ENCODE data around the gene CASKIN1. TPM values are rescaled to one million over a fixed set of nuclear protein-coding genes. Genes with fewer than 3 reads are reported as not detected.

CASKIN1 gene
- total and polyA plus RNA-seq, 4 donors = under 0.01 to 0.17 (median 0.09) TPM; not detected in 1

DNA sequence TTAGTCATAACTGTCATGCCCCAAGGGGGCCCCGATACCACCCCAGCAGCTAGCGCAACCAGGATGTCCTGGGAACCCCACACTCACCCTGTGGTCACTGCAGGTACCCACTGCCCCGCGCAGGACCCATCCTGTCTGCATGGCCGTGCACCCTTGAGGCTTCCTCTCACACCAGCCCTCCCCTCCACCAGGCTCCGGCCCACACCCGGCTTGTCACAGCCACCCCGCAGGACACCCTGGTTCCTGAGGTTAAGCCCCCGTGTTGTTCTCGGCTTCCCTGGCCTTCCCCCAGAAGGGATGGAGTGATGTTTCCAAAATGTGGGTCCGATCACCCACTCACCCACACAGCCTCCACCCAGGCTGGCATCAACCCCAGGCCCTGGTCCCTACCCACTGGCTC is 47.4 kb upstream of the CASKIN1 start:
- H3K9me3 ChIP-seq (ENCODE audit: control insufficient read depth in 4 of 4, low read length in 3 of 4) = no peaks in the 10 kb centered on the region
- 96% methylated on average over 11 of the region's 11 CpGs for WGBS
- DNase-seq (ENCODE audit: low spot score) = no peak

DNA sequence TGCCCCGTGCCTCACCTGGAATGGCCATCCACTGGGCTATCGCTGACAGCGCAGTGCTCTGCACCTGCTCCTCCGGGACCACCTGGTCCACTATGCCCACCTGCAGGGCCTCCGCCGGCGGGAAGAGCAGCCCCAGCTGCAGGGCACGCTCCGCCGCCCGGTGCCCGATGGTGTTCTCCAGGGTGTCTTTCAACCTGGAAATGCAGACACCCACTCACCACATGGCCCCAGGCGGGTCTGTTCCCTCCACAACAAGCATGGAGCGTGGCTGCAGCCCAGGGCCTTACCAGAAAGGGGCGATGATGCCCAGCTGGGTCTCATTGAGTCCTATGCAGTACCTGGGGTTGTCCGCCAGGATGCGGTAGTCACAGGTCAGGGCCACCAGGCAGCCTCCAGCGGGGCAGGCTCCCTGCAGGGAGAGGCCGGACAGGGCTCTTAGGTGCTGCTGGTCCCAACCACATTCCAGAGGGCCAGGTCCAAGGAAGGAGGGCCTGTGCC is 46.7 kb upstream of the CASKIN1 start:
- Histone ChIP-seq H3K36me3 (ENCODE audit: control insufficient read depth in 4 of 4, insufficient read depth in 3 of 4, low read depth in 1 of 4, low read length in 3 of 4) (peaks cover 13 to 52% (median 32%) of the 10 kb centered on the region in 4 donors), H3K27ac (ENCODE audit: low read depth in 1 of 2, low read length in 2 of 2) (no peak overlapping the region), H3K4me3 (ENCODE audit: low read depth in 1 of 3, low read length in 3 of 3) (no peak overlapping the region), H3K9me3 (ENCODE audit: control insufficient read depth in 4 of 4, low read length in 3 of 4) (no peaks in the 10 kb centered on the region), H3K27me3 (ENCODE audit: control insufficient read depth in 4 of 4, insufficient read depth in 4 of 4, low read length in 3 of 4) (no peaks in the 10 kb centered on the region), H3K4me1 (ENCODE audit: control insufficient read depth in 4 of 4, insufficient read depth in 4 of 4, low read length in 3 of 4) (no peaks in the 10 kb centered on the region), H3K9ac (ENCODE audit: low read depth in 1 of 2, low read length in 2 of 2) (no peak overlapping the region)
- 99% methylated on average over 19 of the region's 19 CpGs for WGBS
- TF ChIP-seq CTCF (IDR thresholded peaks at IDR 0.05; ENCODE audit: low read depth, low read length, missing input control) (no peak), NR2F2 (IDR thresholded peaks at IDR 0.05) (no peak), EGR1 (IDR thresholded peaks at IDR 0.05; ENCODE audit: low read depth in 2 of 2) (no peak), HNF4G (IDR thresholded peaks at IDR 0.05) (no peak), TAF1 (conservative IDR thresholded peaks at IDR 0.05) (no peak), HNF4A (conservative IDR thresholded peaks at IDR 0.05) (no peak), JUND (IDR thresholded peaks at IDR 0.05) (no peak), YY1 (IDR thresholded peaks at IDR 0.05) (no peak), FOXA1 (IDR thresholded peaks at IDR 0.05) (no peak), RAD21 (IDR thresholded peaks at IDR 0.05) (no peak)
- TF ChIP-seq, protein P1, sequence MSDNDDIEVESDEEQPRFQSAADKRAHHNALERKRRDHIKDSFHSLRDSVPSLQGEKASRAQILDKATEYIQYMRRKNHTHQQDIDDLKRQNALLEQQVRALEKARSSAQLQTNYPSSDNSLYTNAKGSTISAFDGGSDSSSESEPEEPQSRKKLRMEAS (IDR thresholded peaks at IDR 0.05) = no peak
- TF ChIP-seq, protein P2, sequence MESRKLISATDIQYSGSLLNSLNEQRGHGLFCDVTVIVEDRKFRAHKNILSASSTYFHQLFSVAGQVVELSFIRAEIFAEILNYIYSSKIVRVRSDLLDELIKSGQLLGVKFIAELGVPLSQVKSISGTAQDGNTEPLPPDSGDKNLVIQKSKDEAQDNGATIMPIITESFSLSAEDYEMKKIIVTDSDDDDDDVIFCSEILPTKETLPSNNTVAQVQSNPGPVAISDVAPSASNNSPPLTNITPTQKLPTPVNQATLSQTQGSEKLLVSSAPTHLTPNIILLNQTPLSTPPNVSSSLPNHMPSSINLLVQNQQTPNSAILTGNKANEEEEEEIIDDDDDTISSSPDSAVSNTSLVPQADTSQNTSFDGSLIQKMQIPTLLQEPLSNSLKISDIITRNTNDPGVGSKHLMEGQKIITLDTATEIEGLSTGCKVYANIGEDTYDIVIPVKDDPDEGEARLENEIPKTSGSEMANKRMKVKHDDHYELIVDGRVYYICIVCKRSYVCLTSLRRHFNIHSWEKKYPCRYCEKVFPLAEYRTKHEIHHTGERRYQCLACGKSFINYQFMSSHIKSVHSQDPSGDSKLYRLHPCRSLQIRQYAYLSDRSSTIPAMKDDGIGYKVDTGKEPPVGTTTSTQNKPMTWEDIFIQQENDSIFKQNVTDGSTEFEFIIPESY (IDR thresholded peaks at IDR 0.05) = no peak
- no peak for DNase-seq (ENCODE audit: low spot score)

More for the DNA sequence above, 47.4 kb upstream of the CASKIN1 start:
- no peak overlapping the region for H3K9ac ChIP-seq (ENCODE audit: low read depth in 1 of 2, low read length in 2 of 2)
- H3K36me3 ChIP-seq (ENCODE audit: control insufficient read depth in 4 of 4, insufficient read depth in 3 of 4, low read depth in 1 of 4, low read length in 3 of 4) = peaks cover 13 to 52% (median 32%) of the 10 kb centered on the region in 4 donors
- peaks cover 0 to 4% (median 3%) of the 10 kb centered on the region in 4 donors for H3K4me1 ChIP-seq (ENCODE audit: control insufficient read depth in 4 of 4, insufficient read depth in 4 of 4, low read length in 3 of 4)
- no peaks in the 10 kb centered on the region for H3K27me3 ChIP-seq (ENCODE audit: control insufficient read depth in 4 of 4, insufficient read depth in 4 of 4, low read length in 3 of 4)
- TF ChIP-seq YY1 (IDR thresholded peaks at IDR 0.05) (no peak), FOXA1 (IDR thresholded peaks at IDR 0.05) (no peak), NR2F2 (IDR thresholded peaks at IDR 0.05) (no peak), EGR1 (IDR thresholded peaks at IDR 0.05; ENCODE audit: low read depth in 2 of 2) (no peak), FOXA2 (IDR thresholded peaks at IDR 0.05) (no peak), GABPA (IDR thresholded peaks at IDR 0.05 in 1 of 2, conservative IDR thresholded peaks at IDR 0.05 in 1 of 2) (no peak), HNF4G (IDR thresholded peaks at IDR 0.05) (no peak), SP1 (IDR thresholded peaks at IDR 0.05) (no peak), RXRA (IDR thresholded peaks at IDR 0.05) (no peak), TAF1 (conservative IDR thresholded peaks at IDR 0.05) (no peak)
- TF ChIP-seq, protein P2 (IDR thresholded peaks at IDR 0.05) = no peak
- TF ChIP-seq, protein P3, sequence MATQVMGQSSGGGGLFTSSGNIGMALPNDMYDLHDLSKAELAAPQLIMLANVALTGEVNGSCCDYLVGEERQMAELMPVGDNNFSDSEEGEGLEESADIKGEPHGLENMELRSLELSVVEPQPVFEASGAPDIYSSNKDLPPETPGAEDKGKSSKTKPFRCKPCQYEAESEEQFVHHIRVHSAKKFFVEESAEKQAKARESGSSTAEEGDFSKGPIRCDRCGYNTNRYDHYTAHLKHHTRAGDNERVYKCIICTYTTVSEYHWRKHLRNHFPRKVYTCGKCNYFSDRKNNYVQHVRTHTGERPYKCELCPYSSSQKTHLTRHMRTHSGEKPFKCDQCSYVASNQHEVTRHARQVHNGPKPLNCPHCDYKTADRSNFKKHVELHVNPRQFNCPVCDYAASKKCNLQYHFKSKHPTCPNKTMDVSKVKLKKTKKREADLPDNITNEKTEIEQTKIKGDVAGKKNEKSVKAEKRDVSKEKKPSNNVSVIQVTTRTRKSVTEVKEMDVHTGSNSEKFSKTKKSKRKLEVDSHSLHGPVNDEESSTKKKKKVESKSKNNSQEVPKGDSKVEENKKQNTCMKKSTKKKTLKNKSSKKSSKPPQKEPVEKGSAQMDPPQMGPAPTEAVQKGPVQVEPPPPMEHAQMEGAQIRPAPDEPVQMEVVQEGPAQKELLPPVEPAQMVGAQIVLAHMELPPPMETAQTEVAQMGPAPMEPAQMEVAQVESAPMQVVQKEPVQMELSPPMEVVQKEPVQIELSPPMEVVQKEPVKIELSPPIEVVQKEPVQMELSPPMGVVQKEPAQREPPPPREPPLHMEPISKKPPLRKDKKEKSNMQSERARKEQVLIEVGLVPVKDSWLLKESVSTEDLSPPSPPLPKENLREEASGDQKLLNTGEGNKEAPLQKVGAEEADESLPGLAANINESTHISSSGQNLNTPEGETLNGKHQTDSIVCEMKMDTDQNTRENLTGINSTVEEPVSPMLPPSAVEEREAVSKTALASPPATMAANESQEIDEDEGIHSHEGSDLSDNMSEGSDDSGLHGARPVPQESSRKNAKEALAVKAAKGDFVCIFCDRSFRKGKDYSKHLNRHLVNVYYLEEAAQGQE (IDR thresholded peaks at IDR 0.05) = no peak
- TF ChIP-seq, protein P1 (IDR thresholded peaks at IDR 0.05) = no peak
- TF ChIP-seq, protein P4, sequence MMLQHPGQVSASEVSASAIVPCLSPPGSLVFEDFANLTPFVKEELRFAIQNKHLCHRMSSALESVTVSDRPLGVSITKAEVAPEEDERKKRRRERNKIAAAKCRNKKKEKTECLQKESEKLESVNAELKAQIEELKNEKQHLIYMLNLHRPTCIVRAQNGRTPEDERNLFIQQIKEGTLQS (IDR thresholded peaks at IDR 0.05) = no peak
- H3K27ac ChIP-seq (ENCODE audit: low read depth in 1 of 2, low read length in 2 of 2) = no peak overlapping the region
- H3K4me3 ChIP-seq (ENCODE audit: low read depth in 1 of 3, low read length in 3 of 3) = no peak overlapping the region
